ENCODE measurements around the gene GPR153. TPM values are rescaled to one million over a fixed set of nuclear protein-coding genes. Genes with fewer than 3 reads are reported as not detected.

Gene GPR153
- total RNA-seq, 2 donors from 2014 or later, result 3.2 to 7.6 TPM

GRCh38 chr1:6299557-6300165 lies 38.8 kb upstream of the GPR153 start:
- Histone ChIP-seq H3K27me3 (replicated peaks; ENCODE audit: insufficient read depth) (no peaks in the 10 kb centered on the region), H3K9me3 (no peaks in the 10 kb centered on the region), H3K36me3 (no peaks in the 10 kb centered on the region), H3K4me1 (replicated peaks) (no peaks in the 10 kb centered on the region), H3K27ac (no peak overlapping the region), H3K4me3 (no peak overlapping the region)
- WGBS, result 90% methylated on average over 14 of the region's 15 CpGs
- intact Hi-C loops (cut with DNase I), result no loop called here
- no peak for DNase-seq (ENCODE audit: low spot score)
- TF ChIP-seq POLR2AphosphoS5 (IDR thresholded peaks at IDR 0.05), result no peak

- 94% methylated on average over 8 of the region's 8 CpGs for WGBS
- H3K27ac ChIP-seq, result no peak overlapping the region
- intact Hi-C loops (cut with DNase I), result no loop called here
- H3K36me3 ChIP-seq, result no peaks in the 10 kb centered on the region
- H3K27me3 ChIP-seq (replicated peaks; ENCODE audit: insufficient read depth), result no peaks in the 10 kb centered on the region
- H3K4me3 ChIP-seq, result no peak overlapping the region
- no peaks in the 10 kb centered on the region for H3K4me1 ChIP-seq (replicated peaks)
- DNase-seq (ENCODE audit: low spot score), result no peak
- no peaks in the 10 kb centered on the region for H3K9me3 ChIP-seq
- TF ChIP-seq CTCF (IDR thresholded peaks at IDR 0.05) (no peak), POLR2A (IDR thresholded peaks at IDR 0.05) (no peak), POLR2AphosphoS5 (IDR thresholded peaks at IDR 0.05) (no peak)
These were observed 38.1 kb upstream of the GPR153 start for GRCh38 chr1:6298940-6299465.

- intact Hi-C loops (cut with DNase I), result no loop called here
- WGBS, result 94% methylated on average over 8 of the region's 8 CpGs
- Histone ChIP-seq H3K4me3 (no peak overlapping the region), H3K27me3 (replicated peaks; ENCODE audit: insufficient read depth) (no peaks in the 10 kb centered on the region), H3K9me3 (no peaks in the 10 kb centered on the region), H3K27ac (no peak overlapping the region), H3K4me1 (replicated peaks) (no peaks in the 10 kb centered on the region), H3K36me3 (no peaks in the 10 kb centered on the region)
- no peak for DNase-seq (ENCODE audit: low spot score)
- TF ChIP-seq POLR2A (IDR thresholded peaks at IDR 0.05), result no peak
These were observed 37.6 kb upstream of the GPR153 start for GRCh38 chr1:6298530-6298929.

GRCh38 chr1:6295910-6296309 lies 35.0 kb upstream of the GPR153 start:
- no peaks in the 10 kb centered on the region for H3K27me3 ChIP-seq (replicated peaks; ENCODE audit: insufficient read depth)
- H3K4me1 ChIP-seq (replicated peaks), result no peaks in the 10 kb centered on the region
- WGBS, result 87% methylated on average over 6 of the region's 6 CpGs
- no peak overlapping the region for H3K27ac ChIP-seq
- intact Hi-C loops (cut with DNase I), result no loop called here
- H3K4me3 ChIP-seq, result no peak overlapping the region
- H3K9me3 ChIP-seq, result no peaks in the 10 kb centered on the region
- TF ChIP-seq POLR2AphosphoS5 (IDR thresholded peaks at IDR 0.05) (no peak), POLR2A (IDR thresholded peaks at IDR 0.05) (no peak), CTCF (IDR thresholded peaks at IDR 0.05) (no peak)
- no peak for DNase-seq (ENCODE audit: low spot score)
- no peaks in the 10 kb centered on the region for H3K36me3 ChIP-seq

- 77% methylated on average over 23 of the region's 23 CpGs for WGBS
- TF ChIP-seq CTCF (IDR thresholded peaks at IDR 0.05), result no peak
- peak; percentile 45 for TF ChIP-seq POLR2AphosphoS5 (IDR thresholded peaks at IDR 0.05)
These were observed 34.1 kb upstream of the GPR153 start for GRCh38 chr1:6294890-6295556.

More at GRCh38 chr1:6294890-6295556, 34.1 kb upstream of the GPR153 start:
- Histone ChIP-seq H3K27me3 (replicated peaks; ENCODE audit: insufficient read depth) (no peaks in the 10 kb centered on the region), H3K4me3 (no peak overlapping the region), H3K27ac (no peak overlapping the region), H3K36me3 (no peaks in the 10 kb centered on the region), H3K9me3 (no peaks in the 10 kb centered on the region), H3K4me1 (replicated peaks) (no peaks in the 10 kb centered on the region)
- intact Hi-C loops (cut with DNase I), result no loop called here
- peak; percentile 14 for DNase-seq (ENCODE audit: low spot score)
